Nephron (organoid): ENCODE measurements around the gene STAMBP.

Experiments
- H3K27ac Mint-ChIP-seq, 3 experiments: 2 replicates each; pipeline ENCODE4 v1.8.0; 2020; ENCODE audit warnings: mixed read lengths in 3 of 3, mild to moderate bottlenecking in 2 of 3, moderate library complexity in 1 of 3
- H3K27me3 Mint-ChIP-seq: 2 replicates; pipeline ENCODE4 v1.8.0; 2021; ENCODE audit warnings: low read depth, mild to moderate bottlenecking, moderate library complexity, mixed read lengths
- H3K36me3 Mint-ChIP-seq: 2 replicates; pipeline ENCODE4 v1.8.0; 2020; ENCODE audit warnings: low read depth, mixed read lengths
- H3K4me1 Mint-ChIP-seq: 2 replicates; pipeline ENCODE4 v1.8.0; 2020; ENCODE audit warnings: mixed read lengths
- H3K4me3 Mint-ChIP-seq, 3 experiments: 2 replicates each; pipeline ENCODE4 v1.8.0; 2020; ENCODE audit warnings: mild to moderate bottlenecking in 3 of 3, mixed read lengths in 3 of 3, moderate library complexity in 2 of 3
- H3K9me3 Mint-ChIP-seq: 2 replicates; pipeline ENCODE4 v1.8.0; 2020; ENCODE audit warnings: mixed read lengths
- CTCF ChIP-seq, 3 experiments: fragments of 200-600 bp; sonication (generic); IDR thresholded peaks; one replicate each; pipeline ENCODE4 v1.5.0; 2021; ENCODE audit warnings: antibody characterized with exemption in 3 of 3; ENCODE audit not compliant: unreplicated experiment in 3 of 3

STAMBP gene

DNA sequence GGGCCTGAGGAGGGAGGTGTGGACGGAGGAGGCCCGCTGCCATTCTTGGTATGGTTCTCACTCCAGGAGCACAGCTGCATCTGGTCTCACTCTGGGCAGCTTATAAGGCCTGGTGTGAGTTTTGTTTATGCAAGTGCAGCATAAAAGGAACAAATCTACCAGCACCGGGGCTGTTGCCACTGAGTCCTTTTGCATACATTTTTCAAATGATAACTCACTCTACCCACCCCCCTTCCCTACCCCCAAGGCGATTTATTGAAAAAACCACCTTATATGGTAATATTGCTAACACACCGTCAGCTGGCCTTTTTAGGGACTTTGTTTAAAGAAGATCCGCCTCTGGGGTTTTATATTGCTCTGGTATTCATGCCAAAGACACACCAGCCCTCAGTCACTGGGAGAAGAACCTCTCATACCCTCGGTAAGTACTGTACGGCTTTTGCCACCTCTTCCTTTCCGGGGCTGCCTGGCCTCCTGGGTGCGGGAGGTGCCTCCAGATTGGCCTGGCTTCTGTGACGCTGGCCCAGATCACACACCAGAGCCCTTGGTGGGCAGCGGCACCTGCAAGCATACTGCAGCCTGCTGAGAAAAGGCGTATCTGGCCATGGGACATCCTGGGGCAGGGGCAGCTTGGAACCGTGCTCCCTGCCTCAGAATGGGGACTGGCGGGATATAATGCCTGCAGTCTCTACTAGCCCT lies 64.0 kb downstream of the STAMBP start, which contains the start of gene ACTG2:
TSS of gene ACTG2 (plus strand) at position 378 of the 699 bp plus-strand sequence. CDS start 8,304 bp downstream, outside the sequence.
- Mint-ChIP-seq H3K27ac (peak within 1 kb of the TSS in 2 of 3 experiments; percentile 76 to 77), H3K27me3 (peaks cover 15% of the 10 kb centered on the region), H3K9me3 (no peaks in the 10 kb centered on the region), H3K36me3 (no peaks in the 10 kb centered on the region), H3K4me1 (peaks cover 23% of the 10 kb centered on the region), H3K4me3 (peak within 1 kb of the TSS in 2 of 3 experiments; percentile 61 to 76)
- no peak for TF ChIP-seq CTCF (IDR thresholded peaks at IDR 0.05; ENCODE audit: unreplicated experiment in 3 of 3)

DNA sequence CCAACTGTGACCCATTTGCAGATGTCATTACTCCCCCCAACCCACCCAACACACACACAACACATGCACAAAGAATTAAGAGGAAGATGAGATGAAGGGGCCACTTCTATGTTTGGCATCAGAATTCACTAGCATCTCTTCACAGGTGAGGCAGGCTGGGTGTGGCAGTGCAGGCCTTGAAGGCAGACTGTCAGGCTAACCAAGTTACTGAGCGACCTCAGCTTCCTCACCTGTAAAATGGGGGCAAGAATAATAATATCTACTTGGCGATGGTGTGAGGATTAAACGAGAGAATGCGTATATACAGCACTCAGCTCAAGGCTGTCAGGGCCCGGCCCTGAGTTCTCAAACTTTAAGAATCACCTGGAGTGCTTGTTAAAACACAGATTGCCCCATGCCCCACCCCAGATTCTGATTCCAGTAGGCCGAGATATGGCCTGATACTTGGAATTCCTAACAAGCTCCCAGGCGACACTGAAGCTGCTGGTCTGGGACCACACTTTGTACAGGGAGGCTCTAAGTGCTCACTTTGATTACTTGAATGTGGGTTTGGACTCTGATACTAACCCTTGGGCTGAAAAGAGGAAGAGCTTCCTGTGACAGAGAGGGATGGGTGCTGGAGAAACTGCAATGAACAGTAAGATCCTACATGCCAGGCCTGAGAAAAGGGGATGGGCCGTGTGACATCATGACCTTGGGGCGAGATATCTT lies 65.2 kb downstream of the STAMBP start:
- Mint-ChIP-seq H3K36me3 (no peaks in the 10 kb centered on the region), H3K9me3 (no peaks in the 10 kb centered on the region), H3K4me1 (peaks cover 23% of the 10 kb centered on the region), H3K27ac (peak overlapping the region in 2 of 3 experiments; percentile 76 to 77), H3K27me3 (peaks cover 13% of the 10 kb centered on the region), H3K4me3 (peak overlapping the region in 1 of 3 experiments; percentile 76)
- no peak for TF ChIP-seq CTCF (IDR thresholded peaks at IDR 0.05; ENCODE audit: unreplicated experiment in 3 of 3)

DNA sequence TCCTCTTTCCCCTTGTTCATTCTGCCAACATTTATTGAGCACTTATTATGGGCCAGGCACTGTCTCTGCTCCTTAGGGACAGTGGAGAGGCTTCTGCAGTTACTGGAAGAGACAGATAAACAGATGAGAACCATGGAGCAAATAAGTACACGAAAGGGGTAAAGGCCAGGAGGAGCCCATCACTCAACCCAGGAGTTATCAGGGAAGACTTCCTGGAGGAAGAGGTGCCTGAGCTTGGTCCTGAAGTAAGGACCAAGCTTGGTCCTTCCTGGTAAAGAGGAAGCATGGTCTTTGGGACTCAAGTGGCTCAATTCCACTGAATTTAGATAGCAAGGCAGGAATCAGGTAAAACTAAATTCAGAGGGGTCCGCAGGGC lies 65.7 kb downstream of the STAMBP start:
- no peak overlapping the region for H3K27ac Mint-ChIP-seq
- H3K9me3 Mint-ChIP-seq, result no peaks in the 10 kb centered on the region
- peaks cover 13% of the 10 kb centered on the region for H3K27me3 Mint-ChIP-seq
- peaks cover 23% of the 10 kb centered on the region for H3K4me1 Mint-ChIP-seq
- TF ChIP-seq CTCF (IDR thresholded peaks at IDR 0.05; ENCODE audit: unreplicated experiment in 3 of 3), result no peak
- H3K4me3 Mint-ChIP-seq, result peak overlapping the region in 1 of 3 experiments; percentile 19
- H3K36me3 Mint-ChIP-seq, result no peaks in the 10 kb centered on the region

- Mint-ChIP-seq H3K9me3 (no peaks in the 10 kb centered on the region), H3K27me3 (peaks cover 13% of the 10 kb centered on the region), H3K4me1 (peaks cover 23% of the 10 kb centered on the region)
These were observed 66.1 kb downstream of the STAMBP start for GRCh38 chr2:73894877-73895276.

GRCh38 chr2:73895473-73895872 lies 66.7 kb downstream of the STAMBP start:
- no peaks in the 10 kb centered on the region for H3K9me3 Mint-ChIP-seq
- TF ChIP-seq CTCF (IDR thresholded peaks at IDR 0.05; ENCODE audit: unreplicated experiment in 3 of 3), result no peak
- H3K4me3 Mint-ChIP-seq, result peak overlapping the region in 1 of 3 experiments; percentile 31
- H3K27ac Mint-ChIP-seq, result peak overlapping the region in 1 of 3 experiments; percentile 41
- H3K27me3 Mint-ChIP-seq, result peaks cover 13% of the 10 kb centered on the region
- H3K4me1 Mint-ChIP-seq, result peaks cover 23% of the 10 kb centered on the region
- no peaks in the 10 kb centered on the region for H3K36me3 Mint-ChIP-seq

More at GRCh38 chr2:73894877-73895276, 66.1 kb downstream of the STAMBP start:
- no peaks in the 10 kb centered on the region for H3K36me3 Mint-ChIP-seq
- no peak for TF ChIP-seq CTCF (IDR thresholded peaks at IDR 0.05; ENCODE audit: unreplicated experiment in 3 of 3)
- H3K4me3 Mint-ChIP-seq, result peak overlapping the region in 1 of 3 experiments; percentile 31
- peak overlapping the region in 1 of 3 experiments; percentile 41 for H3K27ac Mint-ChIP-seq
